Activated CD8-positive, alpha-beta memory T cell treated with anti-CD3 and anti-CD28 coated beads, Interleukin-2, amount 10 ng/mL, durations not matched to agents 7 days and 5 days (primary cell): ENCODE measurements around the gene METTL13. TPM values are rescaled to one million over a fixed set of nuclear protein-coding genes. Genes with fewer than 3 reads are reported as not detected.

Experiments used
- total RNA-seq, 2 experiments: library from RNA; stranded (reverse); gene quantifications; one replicate each; pipeline ENCODE4 v1.2.3, GENCODE V29; 2021

The METTL13 gene
- total RNA-seq, 2 experiments from 2014 or later = 47.0 to 56.4 TPM

Other genes with a start within 250 kb of the METTL13 start
- not detected for gene MYOCOS, start 159.4 kb upstream of the METTL13 start, total RNA-seq
- gene MYOC, start 129.0 kb upstream of the METTL13 start, total RNA-seq = not detected
- gene VAMP4, start 39.6 kb upstream of the METTL13 start, total RNA-seq = 10 to 100 TPM; 12.5 to 16.9 TPM
- 1 to 10 TPM; 1.7 to 2.2 TPM for gene DNM3, start 59.8 kb downstream of the METTL13 start, total RNA-seq